ENCODE data around the gene SMIM45.

The SMIM45 gene

GRCh38 chr22:41932353-41932752, 19.6 kb upstream of the SMIM45 start:
- Histone ChIP-seq H3K36me3 (ENCODE audit: control insufficient read depth, insufficient read depth, low read length) (no peaks in the 10 kb centered on the region), H3K4me3 (ENCODE audit: low read depth, low read length) (no peak overlapping the region), H3K27me3 (ENCODE audit: control insufficient read depth, insufficient read depth, low read length) (peaks cover 5% of the 10 kb centered on the region)
- no peak for DNase-seq (ENCODE audit: low read depth)
- no peak for TF ChIP-seq CTCF (IDR thresholded peaks at IDR 0.05; ENCODE audit: insufficient read depth, low read length, poor library complexity, severe bottlenecking)

DNA sequence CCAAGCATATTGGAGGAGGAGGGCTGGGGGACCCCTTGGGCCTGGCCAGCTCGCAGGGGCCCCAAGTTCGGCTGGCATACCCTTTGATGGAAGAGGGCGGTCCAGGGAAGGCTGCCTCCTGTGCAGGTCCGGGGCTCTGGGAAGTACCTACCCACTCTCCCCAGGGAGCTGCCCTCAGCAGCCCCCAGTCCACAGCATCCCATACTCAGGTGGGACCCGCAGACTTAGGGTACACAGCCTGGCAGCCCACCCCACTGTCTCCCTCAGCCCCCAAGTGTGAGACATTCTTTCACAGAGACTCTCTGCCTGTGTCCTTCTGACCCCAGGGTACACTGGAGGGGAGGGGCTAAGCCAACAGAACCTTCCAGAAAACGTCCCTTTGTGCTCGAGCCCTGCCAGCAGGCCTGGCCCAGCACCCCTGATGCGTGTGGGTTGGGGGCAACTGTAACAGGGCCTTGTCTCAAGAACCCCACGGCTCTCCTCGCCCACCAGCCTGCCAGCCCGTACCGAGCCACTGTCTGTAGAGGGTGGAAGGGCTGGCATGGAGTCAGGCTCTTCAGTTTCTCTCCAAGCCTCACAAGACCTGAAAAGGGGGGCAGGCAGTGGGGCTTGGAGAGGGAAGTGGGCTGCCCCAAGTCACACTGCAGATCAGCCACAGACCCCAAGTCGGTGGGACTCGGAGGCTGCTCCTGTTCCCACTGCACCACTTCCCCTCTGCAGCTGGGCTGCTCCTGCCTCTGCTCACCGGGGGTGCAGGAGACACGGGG, 18.4 kb upstream of the SMIM45 start:
- H3K4me3 ChIP-seq (ENCODE audit: low read depth, low read length): no peak overlapping the region
- no peak for TF ChIP-seq CTCF (IDR thresholded peaks at IDR 0.05; ENCODE audit: insufficient read depth, low read length, poor library complexity, severe bottlenecking)
- no peak for DNase-seq (ENCODE audit: low read depth)
- H3K27me3 ChIP-seq (ENCODE audit: control insufficient read depth, insufficient read depth, low read length): no peaks in the 10 kb centered on the region
- no peaks in the 10 kb centered on the region for H3K36me3 ChIP-seq (ENCODE audit: control insufficient read depth, insufficient read depth, low read length)

- Histone ChIP-seq H3K27me3 (ENCODE audit: control insufficient read depth, insufficient read depth, low read length) (no peaks in the 10 kb centered on the region), H3K4me3 (ENCODE audit: low read depth, low read length) (no peak overlapping the region), H3K36me3 (ENCODE audit: control insufficient read depth, insufficient read depth, low read length) (no peaks in the 10 kb centered on the region)
- no peak for TF ChIP-seq CTCF (IDR thresholded peaks at IDR 0.05; ENCODE audit: insufficient read depth, low read length, poor library complexity, severe bottlenecking)
- DNase-seq (ENCODE audit: low read depth): no peak
These were observed 17.5 kb upstream of the SMIM45 start for GRCh38 chr22:41934284-41935014.

GRCh38 chr22:41935015-41935351, 17.0 kb upstream of the SMIM45 start:
- TF ChIP-seq CTCF (IDR thresholded peaks at IDR 0.05; ENCODE audit: insufficient read depth, low read length, poor library complexity, severe bottlenecking): no peak
- Histone ChIP-seq H3K27me3 (ENCODE audit: control insufficient read depth, insufficient read depth, low read length) (no peaks in the 10 kb centered on the region), H3K4me3 (ENCODE audit: low read depth, low read length) (no peak overlapping the region), H3K36me3 (ENCODE audit: control insufficient read depth, insufficient read depth, low read length) (no peaks in the 10 kb centered on the region)
- DNase-seq (ENCODE audit: low read depth): no peak

DNA sequence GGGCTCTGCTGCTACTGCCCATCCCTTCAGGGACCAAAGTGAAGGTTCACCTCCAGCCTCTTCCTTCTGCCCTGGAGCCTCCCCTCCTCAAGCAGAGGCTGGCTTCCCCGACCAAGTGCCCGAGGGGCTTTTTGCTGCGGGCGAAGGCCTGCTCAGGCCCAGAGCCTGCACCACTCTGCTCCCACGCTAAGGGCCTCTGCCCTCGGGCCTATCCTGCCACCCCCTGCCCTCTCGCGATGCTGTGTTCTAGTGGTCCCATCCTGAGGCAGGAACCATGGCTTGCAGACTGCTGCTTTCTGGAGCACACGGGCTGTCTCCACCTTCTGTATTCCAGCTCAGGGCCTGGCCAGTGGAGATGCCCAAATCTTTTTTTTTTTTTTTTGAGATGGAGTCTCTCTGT, 16.4 kb upstream of the SMIM45 start:
- Histone ChIP-seq H3K4me3 (ENCODE audit: low read depth, low read length) (no peak overlapping the region), H3K36me3 (ENCODE audit: control insufficient read depth, insufficient read depth, low read length) (no peaks in the 10 kb centered on the region), H3K27me3 (ENCODE audit: control insufficient read depth, insufficient read depth, low read length) (no peaks in the 10 kb centered on the region)
- no peak for DNase-seq (ENCODE audit: low read depth)
- TF ChIP-seq CTCF (IDR thresholded peaks at IDR 0.05; ENCODE audit: insufficient read depth, low read length, poor library complexity, severe bottlenecking): no peak

GRCh38 chr22:41936894-41937169, 15.1 kb upstream of the SMIM45 start:
- Histone ChIP-seq H3K27me3 (ENCODE audit: control insufficient read depth, insufficient read depth, low read length) (no peaks in the 10 kb centered on the region), H3K36me3 (ENCODE audit: control insufficient read depth, insufficient read depth, low read length) (no peaks in the 10 kb centered on the region), H3K4me3 (ENCODE audit: low read depth, low read length) (no peak overlapping the region)
- no peak for TF ChIP-seq CTCF (IDR thresholded peaks at IDR 0.05; ENCODE audit: insufficient read depth, low read length, poor library complexity, severe bottlenecking)
- no peak for DNase-seq (ENCODE audit: low read depth)

Measured in kidney epithelial cell (primary cell).